HCT116 (cell line): Measurements from ENCODE around the gene PTTG2.

Source experiments
- EGR1 ChIP-seq: IDR thresholded peaks from 2 replicates; pipeline ENCODE4 v1.6.1; 2012; ENCODE audit warnings: low read depth
- ELF1 ChIP-seq: IDR thresholded peaks from 2 replicates; pipeline ENCODE4 v1.6.1; 2012; ENCODE audit warnings: low read depth, borderline replicate concordance
- EZH2 ChIP-seq: fragments of 200-600 bp; sonication (generic); IDR thresholded peaks from 2 replicates; pipeline ENCODE4 v1.6.1; 2017; ENCODE audit warnings: antibody characterized with exemption, mixed run types
- POLR2A ChIP-seq: IDR thresholded peaks from 2 replicates; pipeline ENCODE4 v1.7.0; 2011; ENCODE audit warnings: borderline replicate concordance; ENCODE audit not compliant: insufficient read depth, insufficient read length; ENCODE audit errors: extremely low read depth
- SIN3A ChIP-seq: IDR thresholded peaks from 2 replicates; pipeline ENCODE4 v1.6.1; 2012; ENCODE audit warnings: low read depth
- ZNF274 ChIP-seq: fragments of 200-500 bp; sonication (Bioruptor generic); IDR thresholded peaks from 2 replicates; pipeline ENCODE4 v1.6.1; 2014; ENCODE audit warnings: mild to moderate bottlenecking, low read depth, low read length, inconsistent platforms
- TF ChIP-seq, protein P1 (sequence below): IDR thresholded peaks from 2 replicates; pipeline ENCODE4 v1.6.1; 2012; ENCODE audit warnings: low read depth
- TF ChIP-seq, protein P2 (sequence below), 3 experiments: fragments of 200-600 bp in 1 of 3; sonication (generic) in 1 of 3; IDR thresholded peaks in 2 of 3; conservative IDR thresholded peaks in 1 of 3; 2 replicates each; pipeline ENCODE4 v1.5.1; 2012 to 2017; ENCODE audit warnings: low read depth in 2 of 3, low read length in 2 of 3, antibody characterized with exemption in 1 of 3, borderline replicate concordance in 1 of 3, control low read depth in 1 of 3, mild to moderate bottlenecking in 1 of 3, mixed read lengths in 1 of 3, mixed run types in 1 of 3, moderate library complexity in 1 of 3; ENCODE audit not compliant: insufficient read depth in 1 of 3
- TF ChIP-seq, protein P3 (sequence below): IDR thresholded peaks from 2 replicates; pipeline ENCODE4 v1.6.1; 2012

DNA sequence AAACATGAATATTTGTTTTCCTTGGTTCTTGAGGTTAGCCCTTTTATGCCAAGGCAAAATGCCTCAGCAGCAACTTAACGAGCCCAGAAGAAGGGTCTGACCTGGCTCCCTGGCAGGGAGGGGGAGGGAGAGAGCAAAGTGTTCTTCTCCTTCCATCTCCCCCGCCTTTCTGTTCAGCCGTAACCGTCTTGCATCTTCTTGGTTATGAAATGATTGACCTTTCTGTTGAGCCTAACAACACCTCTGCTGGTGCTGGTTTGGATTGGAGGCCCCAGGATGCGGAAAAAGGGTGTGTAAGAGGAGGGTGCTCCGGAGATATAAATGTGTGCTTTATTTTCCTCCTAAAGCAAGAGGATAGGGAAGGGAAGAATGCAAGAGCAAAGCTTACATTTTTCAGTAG, 44.7 kb downstream of the PTTG2 start:
- TF ChIP-seq POLR2A, result no peak
- TF ChIP-seq, protein P1, sequence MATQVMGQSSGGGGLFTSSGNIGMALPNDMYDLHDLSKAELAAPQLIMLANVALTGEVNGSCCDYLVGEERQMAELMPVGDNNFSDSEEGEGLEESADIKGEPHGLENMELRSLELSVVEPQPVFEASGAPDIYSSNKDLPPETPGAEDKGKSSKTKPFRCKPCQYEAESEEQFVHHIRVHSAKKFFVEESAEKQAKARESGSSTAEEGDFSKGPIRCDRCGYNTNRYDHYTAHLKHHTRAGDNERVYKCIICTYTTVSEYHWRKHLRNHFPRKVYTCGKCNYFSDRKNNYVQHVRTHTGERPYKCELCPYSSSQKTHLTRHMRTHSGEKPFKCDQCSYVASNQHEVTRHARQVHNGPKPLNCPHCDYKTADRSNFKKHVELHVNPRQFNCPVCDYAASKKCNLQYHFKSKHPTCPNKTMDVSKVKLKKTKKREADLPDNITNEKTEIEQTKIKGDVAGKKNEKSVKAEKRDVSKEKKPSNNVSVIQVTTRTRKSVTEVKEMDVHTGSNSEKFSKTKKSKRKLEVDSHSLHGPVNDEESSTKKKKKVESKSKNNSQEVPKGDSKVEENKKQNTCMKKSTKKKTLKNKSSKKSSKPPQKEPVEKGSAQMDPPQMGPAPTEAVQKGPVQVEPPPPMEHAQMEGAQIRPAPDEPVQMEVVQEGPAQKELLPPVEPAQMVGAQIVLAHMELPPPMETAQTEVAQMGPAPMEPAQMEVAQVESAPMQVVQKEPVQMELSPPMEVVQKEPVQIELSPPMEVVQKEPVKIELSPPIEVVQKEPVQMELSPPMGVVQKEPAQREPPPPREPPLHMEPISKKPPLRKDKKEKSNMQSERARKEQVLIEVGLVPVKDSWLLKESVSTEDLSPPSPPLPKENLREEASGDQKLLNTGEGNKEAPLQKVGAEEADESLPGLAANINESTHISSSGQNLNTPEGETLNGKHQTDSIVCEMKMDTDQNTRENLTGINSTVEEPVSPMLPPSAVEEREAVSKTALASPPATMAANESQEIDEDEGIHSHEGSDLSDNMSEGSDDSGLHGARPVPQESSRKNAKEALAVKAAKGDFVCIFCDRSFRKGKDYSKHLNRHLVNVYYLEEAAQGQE, result no peak
- TF ChIP-seq, protein P2, sequence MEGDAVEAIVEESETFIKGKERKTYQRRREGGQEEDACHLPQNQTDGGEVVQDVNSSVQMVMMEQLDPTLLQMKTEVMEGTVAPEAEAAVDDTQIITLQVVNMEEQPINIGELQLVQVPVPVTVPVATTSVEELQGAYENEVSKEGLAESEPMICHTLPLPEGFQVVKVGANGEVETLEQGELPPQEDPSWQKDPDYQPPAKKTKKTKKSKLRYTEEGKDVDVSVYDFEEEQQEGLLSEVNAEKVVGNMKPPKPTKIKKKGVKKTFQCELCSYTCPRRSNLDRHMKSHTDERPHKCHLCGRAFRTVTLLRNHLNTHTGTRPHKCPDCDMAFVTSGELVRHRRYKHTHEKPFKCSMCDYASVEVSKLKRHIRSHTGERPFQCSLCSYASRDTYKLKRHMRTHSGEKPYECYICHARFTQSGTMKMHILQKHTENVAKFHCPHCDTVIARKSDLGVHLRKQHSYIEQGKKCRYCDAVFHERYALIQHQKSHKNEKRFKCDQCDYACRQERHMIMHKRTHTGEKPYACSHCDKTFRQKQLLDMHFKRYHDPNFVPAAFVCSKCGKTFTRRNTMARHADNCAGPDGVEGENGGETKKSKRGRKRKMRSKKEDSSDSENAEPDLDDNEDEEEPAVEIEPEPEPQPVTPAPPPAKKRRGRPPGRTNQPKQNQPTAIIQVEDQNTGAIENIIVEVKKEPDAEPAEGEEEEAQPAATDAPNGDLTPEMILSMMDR (IDR thresholded peaks at IDR 0.05 in 2 of 3, conservative IDR thresholded peaks at IDR 0.05 in 1 of 3; ENCODE audit: borderline replicate concordance in 1 of 3, insufficient read depth in 1 of 3, low read depth in 2 of 3, low read length in 2 of 3), result no peak
- no peak for TF ChIP-seq ZNF274
- no peak for TF ChIP-seq EZH2
- TF ChIP-seq SIN3A, result no peak
- TF ChIP-seq, protein P3, sequence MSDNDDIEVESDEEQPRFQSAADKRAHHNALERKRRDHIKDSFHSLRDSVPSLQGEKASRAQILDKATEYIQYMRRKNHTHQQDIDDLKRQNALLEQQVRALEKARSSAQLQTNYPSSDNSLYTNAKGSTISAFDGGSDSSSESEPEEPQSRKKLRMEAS, result no peak
- no peak for TF ChIP-seq ELF1
- TF ChIP-seq EGR1, result no peak
